ENCODE data around the gene DCC.

GRCh38 chr18:53422896-53423295 lies 1082.9 kb downstream of the DCC start:
- TF ChIP-seq CTCF (IDR thresholded peaks at IDR 0.05) (no peak), POLR2A (IDR thresholded peaks at IDR 0.05) (no peak)
